Measurements from ENCODE around the gene FABP3.

DNA sequence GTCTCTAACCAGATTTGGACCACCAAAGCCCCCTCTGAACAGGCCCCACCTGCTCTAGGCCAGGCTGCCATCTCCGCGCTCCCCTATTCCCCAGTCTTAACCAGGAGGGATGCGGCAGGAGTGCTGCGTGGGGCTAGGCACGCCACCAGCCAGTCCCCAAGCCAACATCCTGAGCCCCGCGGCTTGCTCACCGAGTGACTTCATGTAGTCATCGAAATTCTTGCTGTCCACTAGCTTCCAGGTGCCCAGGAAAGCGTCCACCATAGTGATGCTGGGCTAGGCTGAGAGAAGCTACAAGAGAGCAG, 173 bp downstream of the FABP3 start:
- TF ChIP-seq CTCF (IDR thresholded peaks at IDR 0.05) (no peak), POLR2A (IDR thresholded peaks at IDR 0.05) (no peak)

Data from uterus (tissue), 2 donors.